H1 (cell line): ENCODE measurements around the gene SLC16A11. TPM values are rescaled to one million over a fixed set of nuclear protein-coding genes. Genes with fewer than 3 reads are reported as not detected.
"Not testable (repeated sequence)": the region's sequence is repeated elsewhere in the genome, so short reads cannot be mapped to it uniquely, and the experiment has no call there.

ENCODE experiments used
- CTCF ChIA-PET: fragments of 300-600 bp; sonication (Branson Sonifier 250); formaldehyde crosslinking; loops from one replicate; lab custom pipeline; 2021; ENCODE audit not compliant: partially characterized antibody; lab: Charles Lee
- POLR2A ChIA-PET: fragments of 300-600 bp; sonication (Branson Sonifier 250); formaldehyde crosslinking; loops from one replicate; lab custom pipeline; 2021; ENCODE audit warnings: inconsistent platforms; ENCODE audit not compliant: partially characterized antibody; lab: Charles Lee
- DNase-seq, 2 experiments: peaks; one replicate each; pipeline versions ENCODE4 v3.0.0 to v3.0.0-alpha.2; 2010 to 2022; ENCODE audit warnings: low spot score in 2 of 2, low read depth in 1 of 2, mixed read lengths in 1 of 2
- FAIRE-seq: peaks from 2 replicates; lab custom pipeline; 2011; peaks lifted over from hg19 to GRCh38; lab: Jason Lieb, UNC
- H2AFZ ChIP-seq: 2 replicates; pipeline ENCODE4 v1.8.1; 2012; ENCODE audit warnings: low read length, inconsistent platforms
- H2AK5ac ChIP-seq: 2 replicates; pipeline ENCODE4 v1.6.1; 2013; ENCODE audit warnings: low read depth, low read length
- H2BK120ac ChIP-seq: replicated peaks from 2 replicates; pipeline ENCODE3; 2013; ENCODE audit warnings: low read depth, low read length, inconsistent platforms
- H2BK12ac ChIP-seq: 2 replicates; pipeline ENCODE4 v1.6.1; 2013; ENCODE audit warnings: low read depth, low read length
- H2BK15ac ChIP-seq: 2 replicates; pipeline ENCODE4 v1.6.1; 2013; ENCODE audit warnings: low read length
- H2BK20ac ChIP-seq: 2 replicates; pipeline ENCODE4 v1.6.1; 2013; ENCODE audit warnings: low read length
- H2BK5ac ChIP-seq: 2 replicates; pipeline ENCODE4 v1.6.1; 2013; ENCODE audit warnings: low read depth, low read length
- H3K14ac ChIP-seq: 2 replicates; pipeline ENCODE4 v1.6.1; 2013; ENCODE audit warnings: inconsistent platforms; ENCODE audit not compliant: insufficient read length
- H3K18ac ChIP-seq: 2 replicates; pipeline ENCODE4 v1.6.1; 2013; ENCODE audit warnings: low read length; ENCODE audit errors: extremely low read depth
- H3K23ac ChIP-seq: 2 replicates; pipeline ENCODE4 v1.6.1; 2013; ENCODE audit warnings: inconsistent platforms; ENCODE audit not compliant: insufficient read length
- H3K23me2 ChIP-seq: 2 replicates; pipeline ENCODE4 v1.6.1; 2013; ENCODE audit warnings: low read depth, low read length
- H3K27ac ChIP-seq: 2 replicates; pipeline ENCODE4 v1.6.1; 2011; ENCODE audit warnings: low read depth, low read length, inconsistent platforms
- H3K27me3 ChIP-seq, 4 experiments: replicated peaks in 1 of 4; 1 replicate in 1 of 4; 2 replicates in 3 of 4; pipeline versions ENCODE4 v1.6.1 to v1.8.1; 2011 to 2013; ENCODE audit warnings: low read length in 3 of 4, mild to moderate bottlenecking in 3 of 4, inconsistent platforms in 2 of 4, mixed read lengths in 2 of 4, moderate library complexity in 1 of 4; ENCODE audit not compliant: control insufficient read depth in 3 of 4, insufficient read depth in 3 of 4; ENCODE audit errors: extremely low read depth in 1 of 4
- H3K36me3 ChIP-seq, 4 experiments: 2 replicates each; pipeline versions ENCODE4 v1.6.1 to v1.8.1; 2011 to 2013; ENCODE audit warnings: mild to moderate bottlenecking in 4 of 4, low read length in 3 of 4, moderate library complexity in 2 of 4, control low read depth in 1 of 4, inconsistent platforms in 1 of 4; ENCODE audit not compliant: insufficient read depth in 4 of 4, control insufficient read depth in 2 of 4
- H3K4ac ChIP-seq: replicated peaks from 2 replicates; pipeline ENCODE3; 2013; ENCODE audit warnings: low read length, low read depth, mixed read lengths, inconsistent platforms; ENCODE audit not compliant: insufficient read length
- H3K4me1 ChIP-seq, 4 experiments: replicated peaks in 1 of 4; 1 replicate in 1 of 4; 2 replicates in 3 of 4; pipeline versions ENCODE4 v1.6.1 to v1.8.1; 2011 to 2013; ENCODE audit warnings: low read length in 3 of 4, inconsistent platforms in 2 of 4, mixed read lengths in 1 of 4; ENCODE audit not compliant: insufficient read depth in 4 of 4, control insufficient read depth in 3 of 4
- H3K4me2 ChIP-seq, 2 experiments: 2 replicates each; pipeline versions ENCODE4 v1.6.1 to v1.8.1; 2011 to 2013; ENCODE audit warnings: low read depth in 2 of 2, low read length in 2 of 2, control low read depth in 1 of 2, inconsistent platforms in 1 of 2, mild to moderate bottlenecking in 1 of 2; ENCODE audit not compliant: insufficient read depth in 1 of 2
- H3K4me3 ChIP-seq, 4 experiments: fragments of 200-600, 300-600 bp in 1 of 4; sonication (generic), shearing (Covaris generic), sonication (Bioruptor Twin) in 1 of 4; 2 replicates each; pipeline versions ENCODE4 v1.5.1 to v1.8.1; 2011 to 2016; ENCODE audit warnings: low read length in 4 of 4, low read depth in 3 of 4, control low read depth in 2 of 4, inconsistent platforms in 2 of 4, mild to moderate bottlenecking in 2 of 4, mixed read lengths in 1 of 4, moderate library complexity in 1 of 4; ENCODE audit not compliant: insufficient read depth in 2 of 4; ENCODE audit errors: extremely low read depth in 1 of 4
- H3K56ac ChIP-seq: replicated peaks from 2 replicates; pipeline ENCODE3; 2013; ENCODE audit warnings: low read depth, mild to moderate bottlenecking, mixed read lengths, low read length, inconsistent platforms; ENCODE audit not compliant: insufficient read length
- H3K79me1 ChIP-seq: 2 replicates; pipeline ENCODE4 v1.6.1; 2013; ENCODE audit warnings: low read depth, low read length, control low read depth
- H3K79me2 ChIP-seq, 2 experiments: 2 replicates each; pipeline versions ENCODE4 v1.6.1 to v1.8.1; 2012 to 2013; ENCODE audit warnings: low read length in 2 of 2, mild to moderate bottlenecking in 2 of 2, inconsistent platforms in 1 of 2; ENCODE audit not compliant: insufficient read depth in 2 of 2, control insufficient read depth in 1 of 2
- H3K9ac ChIP-seq, 4 experiments: replicated peaks in 1 of 4; 1 replicate in 1 of 4; 2 replicates in 3 of 4; pipeline versions ENCODE4 v1.6.1 to v1.8.1; 2011 to 2013; ENCODE audit warnings: low read depth in 3 of 4, low read length in 3 of 4, control low read depth in 2 of 4, mild to moderate bottlenecking in 2 of 4, moderate library complexity in 2 of 4, inconsistent platforms in 1 of 4; ENCODE audit errors: extremely low read depth in 1 of 4
- H3K9me3 ChIP-seq, 2 experiments: 2 replicates each; pipeline versions ENCODE4 v1.6.1 to v1.8.1; 2012 to 2013; ENCODE audit warnings: mild to moderate bottlenecking in 2 of 2, moderate library complexity in 2 of 2, control low read depth in 1 of 2, inconsistent platforms in 1 of 2, low read depth in 1 of 2, low read length in 1 of 2, mixed read lengths in 1 of 2; ENCODE audit not compliant: insufficient read depth in 2 of 2
- H4K20me1 ChIP-seq, 2 experiments: replicated peaks in 1 of 2; 2 replicates each; pipeline versions ENCODE3 to v1.8.1; 2011 to 2013; ENCODE audit warnings: inconsistent platforms in 2 of 2, low read length in 2 of 2, mild to moderate bottlenecking in 1 of 2; ENCODE audit not compliant: insufficient read depth in 2 of 2, control insufficient read depth in 1 of 2
- H4K5ac ChIP-seq: 2 replicates; pipeline ENCODE4 v1.6.1; 2013; ENCODE audit warnings: low read length, low read depth, mixed read lengths, inconsistent platforms; ENCODE audit not compliant: insufficient read length
- H4K8ac ChIP-seq: 2 replicates; pipeline ENCODE4 v1.8.0; 2013; ENCODE audit warnings: mild to moderate bottlenecking, moderate library complexity, low read length, inconsistent platforms; ENCODE audit not compliant: insufficient read depth; ENCODE audit errors: extremely low read depth
- H4K91ac ChIP-seq: replicated peaks from 2 replicates; pipeline ENCODE3; 2013; ENCODE audit warnings: low read length, mixed read lengths, inconsistent platforms; ENCODE audit not compliant: insufficient read length
- CHD2 ChIP-seq: IDR thresholded peaks from 2 replicates; pipeline ENCODE4 v1.6.1; 2012; ENCODE audit warnings: low read length, improper control_type of control experiment
- GTF2F1 ChIP-seq: IDR thresholded peaks from 2 replicates; pipeline ENCODE4 v1.6.1; 2012; ENCODE audit warnings: low read depth, low read length, improper control_type of control experiment, borderline replicate concordance
- SP2 ChIP-seq: IDR thresholded peaks from 2 replicates; pipeline ENCODE4 v1.6.1; 2012; ENCODE audit warnings: mild to moderate bottlenecking, low read length, inconsistent platforms
- WGBS, 2 experiments: shearing (Covaris generic) in 1 of 2; methylation state at CpG; one replicate each; pipeline versions ENCODE4 v1.1.6 to v1.1.7; 2013 to 2015; ENCODE audit warnings: low lambda C conversion rate in 2 of 2, mixed read lengths in 2 of 2, inconsistent platforms in 1 of 2, low coverage in 1 of 2, missing lambda C conversion rate in 1 of 2; ENCODE audit not compliant: insufficient replicate concordance in 2 of 2, insufficient coverage in 1 of 2, insufficient read length in 1 of 2; ENCODE audit errors: extremely low coverage in 1 of 2, missing lambda C conversion rate in 1 of 2; 5-methylcytosine and 5-hydroxymethylcytosine counted together
- polyA plus RNA-seq, 7 experiments: library from polyadenylated mRNA; depleted of rRNA in 3 of 7; stranded (reverse) in 5 of 7; unstranded in 2 of 7; fragments of >200 nt in 5 of 7; fragments of 200-250 nt in 2 of 7; gene quantifications; 1 replicate in 5 of 7; 2 replicates in 1 of 7; 4 replicates in 1 of 7; pipeline versions ENCODE4 v1.2.1 to v1.2.3, GENCODE V29; 2011 to 2013; ENCODE audit warnings: missing spikeins in 2 of 7, mixed read lengths in 2 of 7
- total RNA-seq: library from RNA; stranded (reverse); fragmentation: NEBNext Ultra II Directional; extraction: Animal tissue kit (Norgen Biotek cat#: 25700); gene quantifications from 2 replicates; pipeline ENCODE4 v1.2.1, GENCODE V29; 2021
- TF ChIP-seq, protein P1 (sequence below): IDR thresholded peaks from 2 replicates; pipeline ENCODE4 v1.6.1; 2012; ENCODE audit warnings: low read length, inconsistent platforms
- TF ChIP-seq, protein P2 (sequence below), 3 experiments: IDR thresholded peaks; 1 replicate in 2 of 3; 2 replicates in 1 of 3; pipeline versions ENCODE4 v1.5.1 to v1.6.1; 2011; ENCODE audit warnings: low read length in 3 of 3, mild to moderate bottlenecking in 3 of 3, inconsistent platforms in 2 of 3, low read depth in 1 of 3, moderate library complexity in 1 of 3; ENCODE audit not compliant: insufficient read depth in 1 of 3; ENCODE audit errors: control extremely low read depth in 1 of 3

The SLC16A11 gene
- total and polyA plus RNA-seq, 2 of the 8 experiments (the other 6 are each of a cell fraction or from before 2014, with no cell fraction given), result 0.35 to 0.39 TPM

DNA sequence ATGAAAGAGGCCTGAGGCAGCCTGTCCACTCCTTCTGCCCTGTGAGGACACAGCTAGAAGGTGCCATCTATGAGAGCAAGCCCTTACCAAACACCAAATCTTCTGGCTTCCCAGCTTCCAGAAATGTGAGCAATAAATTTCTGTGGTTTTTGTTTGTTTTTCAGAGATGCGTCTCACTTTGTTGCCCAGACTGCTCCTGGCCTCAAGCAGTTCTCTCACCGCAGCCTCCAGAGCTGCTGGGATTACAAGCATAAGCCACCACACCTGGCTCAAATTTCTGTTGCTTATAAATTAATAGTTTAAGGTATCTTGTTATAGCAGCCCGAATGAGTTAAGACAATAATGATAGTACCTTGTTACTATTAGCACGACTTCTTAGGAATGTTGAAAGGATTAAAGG lies 12.5 kb upstream of the SLC16A11 start (continued):
- TF ChIP-seq, protein P1, sequence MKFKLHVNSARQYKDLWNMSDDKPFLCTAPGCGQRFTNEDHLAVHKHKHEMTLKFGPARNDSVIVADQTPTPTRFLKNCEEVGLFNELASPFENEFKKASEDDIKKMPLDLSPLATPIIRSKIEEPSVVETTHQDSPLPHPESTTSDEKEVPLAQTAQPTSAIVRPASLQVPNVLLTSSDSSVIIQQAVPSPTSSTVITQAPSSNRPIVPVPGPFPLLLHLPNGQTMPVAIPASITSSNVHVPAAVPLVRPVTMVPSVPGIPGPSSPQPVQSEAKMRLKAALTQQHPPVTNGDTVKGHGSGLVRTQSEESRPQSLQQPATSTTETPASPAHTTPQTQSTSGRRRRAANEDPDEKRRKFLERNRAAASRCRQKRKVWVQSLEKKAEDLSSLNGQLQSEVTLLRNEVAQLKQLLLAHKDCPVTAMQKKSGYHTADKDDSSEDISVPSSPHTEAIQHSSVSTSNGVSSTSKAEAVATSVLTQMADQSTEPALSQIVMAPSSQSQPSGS, result no peak
- TF ChIP-seq SP2, result no peak
- TF ChIP-seq GTF2F1, result no peak
- no peak for TF ChIP-seq CHD2
- TF ChIP-seq, protein P2, sequence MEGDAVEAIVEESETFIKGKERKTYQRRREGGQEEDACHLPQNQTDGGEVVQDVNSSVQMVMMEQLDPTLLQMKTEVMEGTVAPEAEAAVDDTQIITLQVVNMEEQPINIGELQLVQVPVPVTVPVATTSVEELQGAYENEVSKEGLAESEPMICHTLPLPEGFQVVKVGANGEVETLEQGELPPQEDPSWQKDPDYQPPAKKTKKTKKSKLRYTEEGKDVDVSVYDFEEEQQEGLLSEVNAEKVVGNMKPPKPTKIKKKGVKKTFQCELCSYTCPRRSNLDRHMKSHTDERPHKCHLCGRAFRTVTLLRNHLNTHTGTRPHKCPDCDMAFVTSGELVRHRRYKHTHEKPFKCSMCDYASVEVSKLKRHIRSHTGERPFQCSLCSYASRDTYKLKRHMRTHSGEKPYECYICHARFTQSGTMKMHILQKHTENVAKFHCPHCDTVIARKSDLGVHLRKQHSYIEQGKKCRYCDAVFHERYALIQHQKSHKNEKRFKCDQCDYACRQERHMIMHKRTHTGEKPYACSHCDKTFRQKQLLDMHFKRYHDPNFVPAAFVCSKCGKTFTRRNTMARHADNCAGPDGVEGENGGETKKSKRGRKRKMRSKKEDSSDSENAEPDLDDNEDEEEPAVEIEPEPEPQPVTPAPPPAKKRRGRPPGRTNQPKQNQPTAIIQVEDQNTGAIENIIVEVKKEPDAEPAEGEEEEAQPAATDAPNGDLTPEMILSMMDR (IDR thresholded peaks at IDR 0.05; ENCODE audit: control extremely low read depth in 1 of 3, insufficient read depth in 1 of 3, low read depth in 1 of 3, low read length in 3 of 3), result no peak

DNA sequence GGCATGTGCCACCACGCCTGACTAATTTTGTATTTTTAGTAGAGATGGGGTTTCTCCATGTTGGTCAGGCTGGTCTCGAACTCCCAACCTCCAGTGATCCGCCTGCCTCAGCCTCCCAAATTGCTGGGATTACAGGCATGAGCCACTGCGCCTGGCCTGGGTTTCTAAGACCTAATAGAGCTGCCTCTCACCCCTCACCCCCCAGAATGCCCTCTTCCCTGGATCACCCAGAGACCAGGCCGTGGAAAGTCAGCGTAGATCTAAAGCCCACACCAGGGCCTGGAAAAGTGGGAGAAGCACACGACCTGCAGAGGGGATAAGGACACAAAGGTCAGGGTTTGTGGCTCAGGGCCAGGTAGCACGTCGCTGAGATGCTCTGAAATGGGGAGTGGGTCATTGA lies 6.7 kb upstream of the SLC16A11 start:
- not testable (repeated sequence) for H4K91ac ChIP-seq, H4K8ac ChIP-seq, H3K9me3 ChIP-seq, H3K9ac ChIP-seq, H3K56ac ChIP-seq, H3K27me3 ChIP-seq, H4K5ac ChIP-seq, FAIRE-seq, H3K36me3 ChIP-seq, H3K14ac ChIP-seq, H2BK5ac ChIP-seq, H2AFZ ChIP-seq, H2BK12ac ChIP-seq, H2AK5ac ChIP-seq, H3K18ac ChIP-seq, H2BK20ac ChIP-seq, H3K4ac ChIP-seq, H3K4me2 ChIP-seq, H4K20me1 ChIP-seq, DNase-seq, H3K79me1 ChIP-seq, H3K4me1 ChIP-seq, H3K23me2 ChIP-seq, H3K4me3 ChIP-seq, H3K79me2 ChIP-seq, H3K27ac ChIP-seq, H3K23ac ChIP-seq, H2BK120ac ChIP-seq
- H2BK15ac ChIP-seq, result peak overlapping the region; percentile 63; the same call in 1 of the 2 replicates
- WGBS, 2 experiments, result 94% methylated on average over 9 of the region's 9 CpGs; no CpG with 5 or more reads in 1 of the 2 experiments
- POLR2A ChIA-PET, result interaction anchor here (1.4 kb wide), 1 partner anchor 82 kb away, joined by 3 read pairs; no protein-coding TSS in a partner anchor
- CTCF ChIA-PET, result interaction anchor here (0.7 to 17.5 kb wide), 13 partner anchors 14 to 156 kb away, joined by 3 to 434 read pairs (median 4); partner anchors contain the start of gene ASGR1
